SK-N-SH (cell line): Measurements from ENCODE around the gene C10orf90. TPM values are rescaled to one million over a fixed set of nuclear protein-coding genes. Genes with fewer than 3 reads are reported as not detected.

ENCODE experiments used
- CTCF ChIA-PET: fragments of 300-600, 350-600 bp; formaldehyde crosslinking; extraction: SDS; loops from one replicate; lab custom pipeline; 2021; lab: Yijun Ruan, JAX
- POLR2A ChIA-PET: fragments of 350-600 bp; sonication (Branson Sonifier 250); formaldehyde crosslinking; extraction: SDS; loops from one replicate; lab custom pipeline; 2020; ENCODE audit warnings: antibody characterized with exemption, inconsistent platforms; lab: Yijun Ruan, JAX
- DNase-seq: peaks from one replicate; pipeline ENCODE4 v3.0.0; 2012
- H2AFZ ChIP-seq: fragments of 200-600 bp; sonication (generic); 2 replicates; pipeline ENCODE4 v1.8.1; 2016; ENCODE audit warnings: antibody characterized with exemption, mild to moderate bottlenecking, low read depth
- H3F3A ChIP-seq: fragments of 200-600 bp; sonication (generic); replicated peaks from 2 replicates; pipeline ENCODE3; 2016; ENCODE audit warnings: antibody characterized with exemption, mild to moderate bottlenecking; ENCODE audit not compliant: insufficient read depth
- H3K27ac ChIP-seq, 2 experiments: fragments of 200-500 bp in 1 of 2; fragments of 200-600 bp in 1 of 2; sonication (Bioruptor generic) in 1 of 2; sonication (generic), shearing (Covaris generic) in 1 of 2; 2 replicates each; pipeline versions ENCODE4 v1.5.1 to v1.6.1; 2014 to 2016; ENCODE audit warnings: low read depth in 2 of 2, inconsistent platforms in 1 of 2, low read length in 1 of 2, mild to moderate bottlenecking in 1 of 2, mixed read lengths in 1 of 2
- H3K27me3 ChIP-seq: fragments of 200-600 bp; sonication (generic), shearing (Covaris generic); 2 replicates; pipeline ENCODE4 v1.6.1; 2016; ENCODE audit warnings: mixed run types; ENCODE audit not compliant: insufficient read depth
- H3K36me3 ChIP-seq, 2 experiments: fragments of 200-500 bp in 1 of 2; fragments of 200-600 bp in 1 of 2; sonication (Bioruptor generic) in 1 of 2; sonication (generic) in 1 of 2; replicated peaks in 1 of 2; 2 replicates each; pipeline versions ENCODE3 to v1.5.1; 2014 to 2016; ENCODE audit warnings: low read length in 1 of 2, mild to moderate bottlenecking in 1 of 2; ENCODE audit not compliant: insufficient read depth in 2 of 2, control insufficient read depth in 1 of 2
- H3K4me1 ChIP-seq, 2 experiments: fragments of 200-500 bp in 1 of 2; fragments of 200-600 bp in 1 of 2; sonication (Bioruptor generic) in 1 of 2; sonication (generic), shearing (Covaris generic) in 1 of 2; 2 replicates each; pipeline versions ENCODE4 v1.5.1 to v1.6.1; 2014 to 2016; ENCODE audit warnings: low read depth in 1 of 2, low read length in 1 of 2, mixed run types in 1 of 2; ENCODE audit not compliant: insufficient read depth in 2 of 2, control insufficient read depth in 1 of 2
- H3K4me2 ChIP-seq: fragments of 200-600 bp; sonication (generic), shearing (Covaris generic); 2 replicates; pipeline ENCODE4 v1.6.1; 2017; ENCODE audit warnings: mixed run types
- H3K4me3 ChIP-seq, 2 experiments: fragments of 200-500 bp in 1 of 2; fragments of 200-600 bp in 1 of 2; sonication (Bioruptor generic) in 1 of 2; sonication (generic), shearing (Covaris generic) in 1 of 2; 2 replicates each; pipeline versions ENCODE4 v1.5.1 to v1.8.1; 2014 to 2016; ENCODE audit warnings: low read depth in 2 of 2, inconsistent platforms in 1 of 2, low read length in 1 of 2, mild to moderate bottlenecking in 1 of 2, mixed read lengths in 1 of 2, moderate library complexity in 1 of 2
- H3K79me2 ChIP-seq: fragments of 200-600 bp; sonication (generic); 2 replicates; pipeline ENCODE4 v1.8.1; 2017; ENCODE audit warnings: mild to moderate bottlenecking; ENCODE audit not compliant: insufficient read depth
- H3K9ac ChIP-seq: fragments of 200-600 bp; sonication (generic); 2 replicates; pipeline ENCODE4 v1.6.1; 2017; ENCODE audit warnings: mixed run types
- H3K9me2 ChIP-seq: fragments of 200-600 bp; sonication (generic); 2 replicates; pipeline ENCODE4 v1.6.1; 2017; ENCODE audit warnings: mixed run types
- H3K9me3 ChIP-seq: fragments of 200-600 bp; sonication (generic); 2 replicates; pipeline ENCODE4 v1.6.1; 2017; ENCODE audit warnings: mixed run types, mild to moderate bottlenecking, moderate library complexity
- H4K20me1 ChIP-seq: fragments of 200-600 bp; sonication (generic); 2 replicates; pipeline ENCODE4 v1.6.1; 2017; ENCODE audit warnings: mild to moderate bottlenecking, mixed run types; ENCODE audit not compliant: insufficient read depth
- CTCF ChIP-seq: fragments of 200-600 bp; sonication (generic); IDR thresholded peaks from 2 replicates; pipeline ENCODE4 v1.6.1; 2017; ENCODE audit warnings: antibody characterized with exemption, mild to moderate bottlenecking, moderate library complexity
- ELF1 ChIP-seq: IDR thresholded peaks from 2 replicates; pipeline ENCODE4 v1.4.0; 2012
- FOSL2 ChIP-seq: IDR thresholded peaks from 2 replicates; pipeline ENCODE4 v1.4.0; 2012; ENCODE audit warnings: low read depth, mild to moderate bottlenecking, moderate library complexity, borderline replicate concordance
- GABPA ChIP-seq: IDR thresholded peaks from 2 replicates; pipeline ENCODE4 v1.4.0; 2012; ENCODE audit warnings: low read depth, mild to moderate bottlenecking
- GATA2 ChIP-seq: sonication (generic); formaldehyde crosslinking; IDR thresholded peaks from 2 replicates; pipeline ENCODE4 v1.5.0; 2020; ENCODE audit warnings: mild to moderate bottlenecking, missing genetic modification reagents
- IRF3 ChIP-seq: fragments of 150-350 bp; IDR thresholded peaks from 2 replicates; pipeline ENCODE4 v1.6.1; 2016; ENCODE audit warnings: mild to moderate bottlenecking, low read depth, low read length
- JUND ChIP-seq: IDR thresholded peaks from 2 replicates; pipeline ENCODE4 v1.4.0; 2012
- MAX ChIP-seq: IDR thresholded peaks from 2 replicates; pipeline ENCODE4 v1.4.0; 2012; ENCODE audit warnings: low read depth
- MEF2A ChIP-seq: IDR thresholded peaks from 2 replicates; pipeline ENCODE4 v1.4.0; 2012; ENCODE audit warnings: low read depth, borderline replicate concordance
- NFIC ChIP-seq: IDR thresholded peaks from 2 replicates; pipeline ENCODE4 v1.4.0; 2012; ENCODE audit warnings: borderline replicate concordance
- NRF1 ChIP-seq: IDR thresholded peaks from 2 replicates; pipeline ENCODE4 v1.6.1; 2012; ENCODE audit warnings: low read depth, mild to moderate bottlenecking, low read length
- PBX3 ChIP-seq: IDR thresholded peaks from 2 replicates; pipeline ENCODE4; 2012
- RAD21 ChIP-seq: IDR thresholded peaks from 2 replicates; pipeline ENCODE4 v1.6.1; 2012; ENCODE audit warnings: mild to moderate bottlenecking, low read length
- RCOR1 ChIP-seq: fragments of 150-350 bp; IDR thresholded peaks from 2 replicates; pipeline ENCODE4 v1.6.1; 2017; ENCODE audit warnings: antibody characterized with exemption, low read length
- RFX5 ChIP-seq: IDR thresholded peaks from 2 replicates; pipeline ENCODE4 v1.6.1; 2012; ENCODE audit warnings: mild to moderate bottlenecking, improper control_type of control experiment, low read length
- SIN3A ChIP-seq: IDR thresholded peaks from 2 replicates; pipeline ENCODE4 v1.6.1; 2012; ENCODE audit warnings: low read depth, mild to moderate bottlenecking, low read length, moderate library complexity, borderline replicate concordance
- SMC3 ChIP-seq: IDR thresholded peaks from 2 replicates; pipeline ENCODE4 v1.6.1; 2012; ENCODE audit warnings: low read depth, low read length, improper control_type of control experiment
- TAF1 ChIP-seq: IDR thresholded peaks from 2 replicates; pipeline ENCODE4 v1.6.1; 2012; ENCODE audit warnings: low read depth, mild to moderate bottlenecking, low read length, moderate library complexity, borderline replicate concordance
- TEAD4 ChIP-seq: IDR thresholded peaks from 2 replicates; pipeline ENCODE4 v1.4.0; 2012; ENCODE audit warnings: mild to moderate bottlenecking, borderline replicate concordance; ENCODE audit not compliant: insufficient read depth
- USF2 ChIP-seq: fragments of 150-350 bp; IDR thresholded peaks from 2 replicates; pipeline ENCODE4 v1.6.1; 2017; ENCODE audit warnings: antibody characterized with exemption, low read length, low read depth, borderline replicate concordance
- ZBTB33 ChIP-seq: IDR thresholded peaks from 2 replicates; pipeline ENCODE4 v1.4.0; 2012; ENCODE audit warnings: low read depth, borderline replicate concordance
- WGBS: methylation state at CpG from one replicate; pipeline ENCODE4 v1.1.6; 2017; ENCODE audit warnings: low lambda C conversion rate; 5-methylcytosine and 5-hydroxymethylcytosine counted together
- polyA plus RNA-seq, 3 experiments: library from polyadenylated mRNA; depleted of rRNA; stranded (reverse); fragments of >200 nt; gene quantifications; 2 replicates each; pipeline ENCODE4 v1.2.3, GENCODE V29; 2012

The C10orf90 gene
- polyA plus RNA-seq, 1 of the 3 experiments (the other 2 are of a cell fraction), result 0.21 TPM

GRCh38 chr10:126397156-126397555, 273.3 kb downstream of the C10orf90 start (continued):
- TF ChIP-seq USF2, result no peak
- TF ChIP-seq ZBTB33, result no peak
- TF ChIP-seq GATA2 (CRISPR knock-in tag), result no peak
- TF ChIP-seq, all 33 proteins: peak for 0

- 80% methylated on average over 2 of the region's 2 CpGs for WGBS
These were observed 275.5 kb downstream of the C10orf90 start for GRCh38 chr10:126394948-126395347.

GRCh38 chr10:126393076-126393475, 277.4 kb downstream of the C10orf90 start:
- no peaks in the 10 kb centered on the region for H3K9me2 ChIP-seq
- ChIA-PET CTCF (interaction anchor here (1.0 to 1.3 kb wide), 3 partner anchors 111 to 410 kb away, joined by 3 to 5 read pairs (median 3); no protein-coding TSS in a partner anchor), POLR2A (no interaction called here)
- no peak for TF ChIP-seq IRF3
- no peak for TF ChIP-seq MEF2A
- no peak for TF ChIP-seq RFX5
- TF ChIP-seq SMC3, result no peak
- no peak for TF ChIP-seq JUND
- no peak for TF ChIP-seq TAF1
- no peak for TF ChIP-seq GABPA
- TF ChIP-seq CTCF, result no peak
- TF ChIP-seq MAX, result no peak
- TF ChIP-seq NRF1, result no peak

More at GRCh38 chr10:126394948-126395347, 275.5 kb downstream of the C10orf90 start:
- H3K36me3 ChIP-seq, result no peaks in the 10 kb centered on the region
- peaks cover 17% of the 10 kb centered on the region for H3F3A ChIP-seq
- H3K27me3 ChIP-seq, result no peaks in the 10 kb centered on the region
- no peak overlapping the region for H3K9ac ChIP-seq
- no peaks in the 10 kb centered on the region for H3K9me3 ChIP-seq
- ChIA-PET POLR2A (no interaction called here), CTCF (interaction anchor here (0.7 kb wide), 1 partner anchor 8 kb away, joined by 3 read pairs; no protein-coding TSS in a partner anchor)
- no peaks in the 10 kb centered on the region for H3K9me2 ChIP-seq
- no peak overlapping the region for H3K4me3 ChIP-seq
- no peak overlapping the region for H3K4me2 ChIP-seq
- H3K27ac ChIP-seq, result no peak overlapping the region
- H3K4me1 ChIP-seq, result peaks cover 16 to 29% of the 10 kb centered on the region in 2 experiments
- H4K20me1 ChIP-seq, result no peaks in the 10 kb centered on the region
- H2AFZ ChIP-seq, result no peak overlapping the region
- DNase-seq, result no peak
- TF ChIP-seq RAD21 (no peak), NFIC (no peak), FOSL2 (no peak), SMC3 (no peak), GABPA (no peak), TEAD4 (no peak), PBX3 (no peak), SIN3A (no peak), RCOR1 (no peak), ELF1 (no peak), NRF1 (no peak)
- H3K79me2 ChIP-seq, result no peaks in the 10 kb centered on the region

More at GRCh38 chr10:126393076-126393475, 277.4 kb downstream of the C10orf90 start:
- Histone ChIP-seq H3K9me3 (no peaks in the 10 kb centered on the region), H2AFZ (no peak overlapping the region), H3K4me3 (no peak overlapping the region), H4K20me1 (no peaks in the 10 kb centered on the region), H3K27ac (no peak overlapping the region), H3K4me2 (no peak overlapping the region), H3K36me3 (no peaks in the 10 kb centered on the region), H3K9ac (no peak overlapping the region), H3K4me1 (peaks cover 5 to 16% of the 10 kb centered on the region in 2 experiments), H3K79me2 (no peaks in the 10 kb centered on the region), H3F3A (peaks cover 12% of the 10 kb centered on the region), H3K27me3 (no peaks in the 10 kb centered on the region)
- WGBS, result 87% methylated on average over 4 of the region's 4 CpGs
- no peak for DNase-seq
